ENCODE measurements around the gene SFXN1. TPM values are rescaled to one million over a fixed set of nuclear protein-coding genes. Genes with fewer than 3 reads are reported as not detected.

Gene SFXN1
- polyA plus RNA-seq, 3 donors = 5.8 to 10.3 (median 8.3) TPM

DNA sequence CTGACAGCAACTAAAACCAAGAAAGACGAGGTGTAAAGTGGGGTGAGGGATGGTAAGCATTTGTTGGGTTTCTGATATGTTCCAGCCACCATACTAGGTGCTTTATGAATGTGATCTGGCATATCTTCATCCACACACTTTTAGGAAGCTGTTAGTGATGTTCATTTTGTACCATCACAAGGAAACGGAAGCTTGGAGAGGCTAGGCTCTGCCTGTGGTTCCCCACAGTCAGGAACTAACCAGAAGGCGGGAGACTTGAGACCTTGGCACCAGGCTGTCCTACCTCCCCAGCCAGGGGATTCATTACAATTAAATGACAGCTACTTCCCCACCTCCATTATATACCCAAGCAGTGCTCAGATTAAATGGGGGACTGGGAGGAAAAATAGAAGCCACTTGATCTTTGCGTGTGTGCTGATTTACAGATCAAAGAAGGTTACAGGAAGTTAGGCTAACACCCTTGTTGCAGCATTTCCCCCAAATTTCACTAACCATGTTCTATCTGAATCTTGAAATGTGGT lies 43.0 kb downstream of the SFXN1 start:
- Histone ChIP-seq H3K27ac (ENCODE audit: low read depth in 1 of 2, low read length in 2 of 2) (no peak overlapping the region), H3K9ac (ENCODE audit: insufficient read depth, low read length, poor library complexity, severe bottlenecking) (no peak overlapping the region), H3K4me2 (replicated peaks; ENCODE audit: extremely low read depth, low read length, poor library complexity, severe bottlenecking) (no peak overlapping the region), H3K79me2 (ENCODE audit: insufficient read depth, low read length) (no peaks in the 10 kb centered on the region), H3K4me1 (ENCODE audit: control insufficient read depth in 1 of 2, insufficient read depth in 2 of 2, low read length in 2 of 2) (no peaks in the 10 kb centered on the region), H2AFZ (ENCODE audit: insufficient read depth, low read depth, low read length, poor library complexity, severe bottlenecking) (no peak overlapping the region), H3K4me3 (replicated peaks in 1 of 3; ENCODE audit: low read depth in 2 of 3, low read length in 3 of 3) (no peak overlapping the region), H3K9me3 (replicated peaks in 1 of 2; ENCODE audit: control insufficient read depth in 1 of 2, insufficient read depth in 1 of 2, low read length in 2 of 2) (no peaks in the 10 kb centered on the region), H4K20me1 (ENCODE audit: insufficient read depth, low read length) (no peaks in the 10 kb centered on the region), H3K36me3 (replicated peaks in 1 of 2; ENCODE audit: control insufficient read depth in 1 of 2, insufficient read depth in 2 of 2, low read length in 2 of 2) (peaks cover 28 to 75% of the 10 kb centered on the region in 2 donors), H3K27me3 (ENCODE audit: control insufficient read depth in 2 of 2, insufficient read depth in 2 of 2, low read length in 2 of 2) (no peaks in the 10 kb centered on the region)
- no peak overlapping the region for H3K4me3 Mint-ChIP-seq
- H3K4me1 Mint-ChIP-seq = peaks cover 6% of the 10 kb centered on the region
- H3K27ac Mint-ChIP-seq = peak overlapping the region in 1 of 7 donors; percentile 35
- WGBS (ENCODE audit: insufficient coverage) = no CpG with 5 or more reads among the region's 4 CpGs
- H3K36me3 Mint-ChIP-seq = peaks cover 63 to 80% of the 10 kb centered on the region in 2 donors
- TF ChIP-seq, protein P1, sequence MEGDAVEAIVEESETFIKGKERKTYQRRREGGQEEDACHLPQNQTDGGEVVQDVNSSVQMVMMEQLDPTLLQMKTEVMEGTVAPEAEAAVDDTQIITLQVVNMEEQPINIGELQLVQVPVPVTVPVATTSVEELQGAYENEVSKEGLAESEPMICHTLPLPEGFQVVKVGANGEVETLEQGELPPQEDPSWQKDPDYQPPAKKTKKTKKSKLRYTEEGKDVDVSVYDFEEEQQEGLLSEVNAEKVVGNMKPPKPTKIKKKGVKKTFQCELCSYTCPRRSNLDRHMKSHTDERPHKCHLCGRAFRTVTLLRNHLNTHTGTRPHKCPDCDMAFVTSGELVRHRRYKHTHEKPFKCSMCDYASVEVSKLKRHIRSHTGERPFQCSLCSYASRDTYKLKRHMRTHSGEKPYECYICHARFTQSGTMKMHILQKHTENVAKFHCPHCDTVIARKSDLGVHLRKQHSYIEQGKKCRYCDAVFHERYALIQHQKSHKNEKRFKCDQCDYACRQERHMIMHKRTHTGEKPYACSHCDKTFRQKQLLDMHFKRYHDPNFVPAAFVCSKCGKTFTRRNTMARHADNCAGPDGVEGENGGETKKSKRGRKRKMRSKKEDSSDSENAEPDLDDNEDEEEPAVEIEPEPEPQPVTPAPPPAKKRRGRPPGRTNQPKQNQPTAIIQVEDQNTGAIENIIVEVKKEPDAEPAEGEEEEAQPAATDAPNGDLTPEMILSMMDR (IDR thresholded peaks at IDR 0.05) = no peak
- H3K27me3 Mint-ChIP-seq (ENCODE audit: low read depth in 3 of 3) = no peaks in the 10 kb centered on the region
- intact Hi-C loops (cut with micrococcal nuclease) = no loop called here
- no peak for DNase-seq
- peaks cover 0 to 15% (median 8%) of the 10 kb centered on the region in 7 donors for H3K9me3 Mint-ChIP-seq

DNA sequence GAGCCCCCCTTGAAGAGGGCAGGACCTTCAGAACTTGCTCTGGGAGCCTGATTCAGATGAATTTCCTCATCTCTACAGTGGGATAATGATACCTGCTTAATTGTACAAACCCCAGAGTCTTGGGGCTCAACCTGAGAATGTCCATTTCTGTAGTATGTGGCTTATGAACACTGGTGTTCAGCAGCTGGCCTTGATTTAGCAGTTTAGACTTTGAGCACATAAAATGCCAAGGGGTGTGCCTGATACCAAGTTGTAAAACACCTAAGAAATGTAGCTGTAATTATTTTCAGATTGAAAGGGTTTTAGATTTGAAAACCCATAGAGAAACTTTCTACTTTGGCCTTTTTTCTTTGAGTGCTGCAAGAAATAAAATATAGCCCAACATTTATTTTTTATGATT lies 44.9 kb downstream of the SFXN1 start:
- Histone ChIP-seq H3K79me2 (ENCODE audit: insufficient read depth, low read length) (no peaks in the 10 kb centered on the region), H2AFZ (ENCODE audit: insufficient read depth, low read depth, low read length, poor library complexity, severe bottlenecking) (no peak overlapping the region), H4K20me1 (ENCODE audit: insufficient read depth, low read length) (no peaks in the 10 kb centered on the region), H3K9ac (ENCODE audit: insufficient read depth, low read length, poor library complexity, severe bottlenecking) (no peak overlapping the region), H3K27me3 (ENCODE audit: control insufficient read depth in 2 of 2, insufficient read depth in 2 of 2, low read length in 2 of 2) (no peaks in the 10 kb centered on the region), H3K4me3 (replicated peaks in 1 of 3; ENCODE audit: low read depth in 2 of 3, low read length in 3 of 3) (no peak overlapping the region), H3K9me3 (replicated peaks in 1 of 2; ENCODE audit: control insufficient read depth in 1 of 2, insufficient read depth in 1 of 2, low read length in 2 of 2) (no peaks in the 10 kb centered on the region), H3K4me1 (ENCODE audit: control insufficient read depth in 1 of 2, insufficient read depth in 2 of 2, low read length in 2 of 2) (no peaks in the 10 kb centered on the region), H3K4me2 (replicated peaks; ENCODE audit: extremely low read depth, low read length, poor library complexity, severe bottlenecking) (no peak overlapping the region), H3K36me3 (replicated peaks in 1 of 2; ENCODE audit: control insufficient read depth in 1 of 2, insufficient read depth in 2 of 2, low read length in 2 of 2) (peaks cover 27 to 71% of the 10 kb centered on the region in 2 donors), H3K27ac (ENCODE audit: low read depth in 1 of 2, low read length in 2 of 2) (no peak overlapping the region)
- Mint-ChIP-seq H3K9me3 (peaks cover 0 to 7% (median 5%) of the 10 kb centered on the region in 7 donors), H3K36me3 (peaks cover 56 to 77% of the 10 kb centered on the region in 2 donors), H3K27ac (no peak overlapping the region), H3K27me3 (ENCODE audit: low read depth in 3 of 3) (no peaks in the 10 kb centered on the region), H3K4me3 (no peak overlapping the region), H3K4me1 (peaks cover 6% of the 10 kb centered on the region)
- TF ChIP-seq, protein P1 (IDR thresholded peaks at IDR 0.05) = no peak
- intact Hi-C loops (cut with micrococcal nuclease) = no loop called here
- no peak for DNase-seq

All from CD14-positive monocyte (primary cell).